ENCODE measurements around the gene LIME1.

The LIME1 gene

GRCh38 chr20:63739130-63740069 is 2.9 kb downstream of the LIME1 start, which contains the start of gene SLC2A4RG:
Gene SLC2A4RG (plus strand): TSS chr20:63739776. CDS start chr20:63739913, 137 bp downstream.
- Mint-ChIP-seq H3K27ac (no peak within 1 kb of the TSS), H3K36me3 (no peaks in the 10 kb centered on the region)

GRCh38 chr20:63740070-63740626 is 3.7 kb downstream of the LIME1 start:
- H3K27me3 Mint-ChIP-seq, result no peaks in the 10 kb centered on the region
- H3K27ac Mint-ChIP-seq, result no peak overlapping the region
- H3K36me3 Mint-ChIP-seq, result no peaks in the 10 kb centered on the region
- no peaks in the 10 kb centered on the region for H3K9me3 Mint-ChIP-seq
- peaks cover 14% of the 10 kb centered on the region for H3K4me1 Mint-ChIP-seq
- peak overlapping the region; percentile 49 for H3K4me3 Mint-ChIP-seq

More at GRCh38 chr20:63739130-63740069, 2.9 kb downstream of the LIME1 start, which contains the start of gene SLC2A4RG:
- Mint-ChIP-seq H3K9me3 (no peaks in the 10 kb centered on the region), H3K4me3 (peak within 1 kb of the TSS; percentile 49), H3K27me3 (no peaks in the 10 kb centered on the region), H3K4me1 (peaks cover 17% of the 10 kb centered on the region)

- no peaks in the 10 kb centered on the region for H3K36me3 Mint-ChIP-seq
- peak overlapping the region; percentile 49 for H3K4me3 Mint-ChIP-seq
- H3K4me1 Mint-ChIP-seq, result peaks cover 10% of the 10 kb centered on the region
- no peaks in the 10 kb centered on the region for H3K27me3 Mint-ChIP-seq
- H3K9me3 Mint-ChIP-seq, result no peaks in the 10 kb centered on the region
- no peak overlapping the region for H3K27ac Mint-ChIP-seq
Observed at GRCh38 chr20:63740627-63741353, 4.3 kb downstream of the LIME1 start.

GRCh38 chr20:63741354-63741675 is 4.9 kb downstream of the LIME1 start:
- no peaks in the 10 kb centered on the region for H3K9me3 Mint-ChIP-seq
- peak overlapping the region; percentile 15 for H3K4me3 Mint-ChIP-seq
- peaks cover 5% of the 10 kb centered on the region for H3K4me1 Mint-ChIP-seq
- no peaks in the 10 kb centered on the region for H3K36me3 Mint-ChIP-seq
- no peaks in the 10 kb centered on the region for H3K27me3 Mint-ChIP-seq
- H3K27ac Mint-ChIP-seq, result no peak overlapping the region

GRCh38 chr20:63741676-63742380 is 5.4 kb downstream of the LIME1 start:
- Mint-ChIP-seq H3K27ac (no peak overlapping the region), H3K27me3 (no peaks in the 10 kb centered on the region), H3K36me3 (no peaks in the 10 kb centered on the region), H3K4me3 (peak overlapping the region; percentile 15), H3K9me3 (no peaks in the 10 kb centered on the region), H3K4me1 (no peaks in the 10 kb centered on the region)

- Mint-ChIP-seq H3K27ac (no peak overlapping the region), H3K9me3 (no peaks in the 10 kb centered on the region), H3K27me3 (no peaks in the 10 kb centered on the region), H3K4me3 (no peak overlapping the region), H3K4me1 (no peaks in the 10 kb centered on the region), H3K36me3 (no peaks in the 10 kb centered on the region)
Observed at GRCh38 chr20:63742381-63743024, 6.0 kb downstream of the LIME1 start.

GRCh38 chr20:63743210-63743970 is 6.9 kb downstream of the LIME1 start:
- no peaks in the 10 kb centered on the region for H3K27me3 Mint-ChIP-seq

GRCh38 chr20:63744158-63744557 is 7.7 kb downstream of the LIME1 start:
- H3K36me3 Mint-ChIP-seq, result no peaks in the 10 kb centered on the region
- H3K27ac Mint-ChIP-seq, result no peak overlapping the region
- no peaks in the 10 kb centered on the region for H3K9me3 Mint-ChIP-seq
- no peaks in the 10 kb centered on the region for H3K27me3 Mint-ChIP-seq
- peaks cover 6% of the 10 kb centered on the region for H3K4me1 Mint-ChIP-seq
- H3K4me3 Mint-ChIP-seq, result no peak overlapping the region

More at GRCh38 chr20:63743210-63743970, 6.9 kb downstream of the LIME1 start:
- Mint-ChIP-seq H3K9me3 (no peaks in the 10 kb centered on the region), H3K36me3 (no peaks in the 10 kb centered on the region), H3K27ac (no peak overlapping the region), H3K4me3 (no peak overlapping the region), H3K4me1 (no peaks in the 10 kb centered on the region)

- Mint-ChIP-seq H3K27me3 (no peaks in the 10 kb centered on the region), H3K9me3 (no peaks in the 10 kb centered on the region), H3K27ac (no peak overlapping the region), H3K4me3 (no peak overlapping the region), H3K36me3 (no peaks in the 10 kb centered on the region), H3K4me1 (peaks cover 10% of the 10 kb centered on the region)
Observed at GRCh38 chr20:63744574-63745423, 8.3 kb downstream of the LIME1 start.

- no peaks in the 10 kb centered on the region for H3K27me3 Mint-ChIP-seq
- no peaks in the 10 kb centered on the region for H3K36me3 Mint-ChIP-seq
- peaks cover 10% of the 10 kb centered on the region for H3K4me1 Mint-ChIP-seq
- no peak overlapping the region for H3K27ac Mint-ChIP-seq
- no peaks in the 10 kb centered on the region for H3K9me3 Mint-ChIP-seq
- H3K4me3 Mint-ChIP-seq, result no peak overlapping the region
Observed at GRCh38 chr20:63745424-63745805, 9.0 kb downstream of the LIME1 start.

- Mint-ChIP-seq H3K27me3 (no peaks in the 10 kb centered on the region), H3K4me1 (peaks cover 16% of the 10 kb centered on the region), H3K27ac (no peak overlapping the region), H3K36me3 (no peaks in the 10 kb centered on the region), H3K4me3 (no peak overlapping the region), H3K9me3 (no peaks in the 10 kb centered on the region)
Observed at GRCh38 chr20:63745961-63746731, 9.7 kb downstream of the LIME1 start.

- Mint-ChIP-seq H3K4me1 (peaks cover 19% of the 10 kb centered on the region), H3K9me3 (no peaks in the 10 kb centered on the region), H3K4me3 (no peak overlapping the region), H3K36me3 (no peaks in the 10 kb centered on the region), H3K27ac (no peak overlapping the region), H3K27me3 (no peaks in the 10 kb centered on the region)
Observed at GRCh38 chr20:63746751-63747315, 10.4 kb downstream of the LIME1 start.

- H3K27me3 Mint-ChIP-seq, result no peaks in the 10 kb centered on the region
- H3K4me3 Mint-ChIP-seq, result no peak overlapping the region
- H3K9me3 Mint-ChIP-seq, result no peaks in the 10 kb centered on the region
- H3K27ac Mint-ChIP-seq, result no peak overlapping the region
- H3K36me3 Mint-ChIP-seq, result no peaks in the 10 kb centered on the region
- H3K4me1 Mint-ChIP-seq, result peaks cover 23% of the 10 kb centered on the region
Observed at GRCh38 chr20:63747622-63748069, 11.2 kb downstream of the LIME1 start.

Measured in activated naive CD4-positive, alpha-beta T cell treated with anti-CD3 and anti-CD28 coated beads, Interleukin-2, amount 50 U/mL, for 24 hours (primary cell).